Stimulated activated CD4-positive, alpha-beta T cell treated with anti-CD3 and anti-CD28 coated beads, Interleukin-1b, Interleukin-23, amount 100 ng/mL, for 24 hours (primary cell): ENCODE data around the gene HIVEP3.

Source experiments
- DNase-seq, 4 experiments: peaks; one replicate each; pipeline ENCODE4 v3.0.0-alpha.2; 2020; ENCODE audit warnings: low read depth in 4 of 4, low spot score in 1 of 4

HIVEP3 gene

GRCh38 chr1:41478118-41478748 lies 440.5 kb downstream of the HIVEP3 start:
- DNase-seq: no peak

- no peak for DNase-seq
Observed at GRCh38 chr1:41476807-41477361, 441.8 kb downstream of the HIVEP3 start.

- no peak for DNase-seq
Observed at GRCh38 chr1:41475859-41476567, 442.7 kb downstream of the HIVEP3 start.

- no peak for DNase-seq
Observed at GRCh38 chr1:41475346-41475745, 443.4 kb downstream of the HIVEP3 start.

GRCh38 chr1:41474490-41475271 lies 444.0 kb downstream of the HIVEP3 start:
- DNase-seq: no peak

- no peak for DNase-seq
Observed at GRCh38 chr1:41473738-41474362, 444.9 kb downstream of the HIVEP3 start.

DNA sequence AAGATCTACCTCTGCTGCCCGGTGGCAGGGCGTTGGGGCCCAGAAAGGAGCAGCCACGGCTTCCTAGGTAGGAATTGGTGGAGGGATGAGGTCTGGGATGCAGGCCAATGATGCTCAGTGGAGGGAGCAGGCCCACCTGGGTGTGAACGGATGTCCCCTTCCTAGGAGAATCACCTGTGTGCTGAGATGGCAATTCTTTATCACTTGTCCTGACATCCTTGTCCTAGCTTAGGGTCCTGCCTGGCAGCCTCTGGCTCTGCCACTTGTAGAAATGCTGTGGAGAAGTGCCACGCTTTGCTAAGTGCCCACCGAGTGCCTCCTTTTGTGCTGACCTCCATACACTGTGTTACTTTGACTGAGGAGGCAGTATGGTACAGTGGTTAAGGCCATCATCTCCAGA lies 447.1 kb downstream of the HIVEP3 start:
- no peak for DNase-seq

DNA sequence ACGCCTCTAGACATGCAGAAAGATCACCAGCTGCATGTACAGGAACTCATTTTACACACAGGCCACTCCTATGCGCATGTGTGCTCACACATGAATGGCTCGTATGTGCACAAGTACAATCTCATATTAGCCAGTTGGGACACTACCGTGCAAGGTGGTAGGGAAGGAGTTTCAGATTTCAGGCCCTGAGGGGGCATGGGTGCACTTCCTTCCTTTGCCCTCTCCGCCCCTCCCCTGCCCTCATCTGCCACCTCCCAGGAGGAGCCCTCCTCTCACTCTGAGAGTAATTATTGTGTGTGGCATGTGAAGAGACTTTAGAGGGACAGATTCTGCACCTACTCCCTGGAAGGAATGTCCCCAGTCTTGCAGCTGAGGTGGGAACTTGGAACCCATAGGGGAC lies 449.0 kb downstream of the HIVEP3 start:
- no peak for DNase-seq

DNA sequence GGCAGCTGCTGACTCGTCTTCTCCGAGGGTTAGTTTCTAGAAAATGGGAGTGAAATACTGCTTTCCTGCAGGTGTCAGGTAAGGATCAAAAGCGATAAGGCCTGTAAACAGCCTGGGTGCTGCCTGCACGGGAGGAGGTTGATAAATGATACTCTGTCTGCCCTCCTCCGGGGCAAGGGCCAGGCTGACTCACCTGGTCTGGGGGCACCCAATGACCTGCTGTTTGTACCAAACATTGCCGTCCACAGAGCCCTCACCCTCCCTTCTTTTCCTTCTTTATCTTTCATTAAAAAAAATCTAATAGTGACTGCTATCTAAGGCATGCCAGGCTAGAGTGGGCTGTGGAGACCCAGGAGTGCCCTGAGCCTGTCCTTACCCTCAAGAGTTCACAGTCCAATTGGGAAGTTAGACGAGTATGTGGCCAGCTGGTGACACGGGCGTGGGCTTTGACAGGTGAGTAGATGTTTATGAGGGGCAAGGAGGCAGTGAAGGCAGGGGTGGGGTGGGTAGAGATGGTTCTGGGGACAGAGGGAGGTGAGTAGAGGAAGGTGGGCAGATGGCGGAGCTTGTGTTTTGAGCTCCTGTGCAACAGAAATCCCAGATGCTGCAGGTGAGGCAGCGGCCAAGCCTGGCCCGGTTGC lies 450.5 kb downstream of the HIVEP3 start:
- DNase-seq: no peak

- DNase-seq: no peak
Observed at GRCh38 chr1:41467673-41468072, 451.0 kb downstream of the HIVEP3 start.

GRCh38 chr1:41466146-41466545 lies 452.6 kb downstream of the HIVEP3 start:
- no peak for DNase-seq

GRCh38 chr1:41465741-41466140 lies 453.0 kb downstream of the HIVEP3 start:
- no peak for DNase-seq

DNA sequence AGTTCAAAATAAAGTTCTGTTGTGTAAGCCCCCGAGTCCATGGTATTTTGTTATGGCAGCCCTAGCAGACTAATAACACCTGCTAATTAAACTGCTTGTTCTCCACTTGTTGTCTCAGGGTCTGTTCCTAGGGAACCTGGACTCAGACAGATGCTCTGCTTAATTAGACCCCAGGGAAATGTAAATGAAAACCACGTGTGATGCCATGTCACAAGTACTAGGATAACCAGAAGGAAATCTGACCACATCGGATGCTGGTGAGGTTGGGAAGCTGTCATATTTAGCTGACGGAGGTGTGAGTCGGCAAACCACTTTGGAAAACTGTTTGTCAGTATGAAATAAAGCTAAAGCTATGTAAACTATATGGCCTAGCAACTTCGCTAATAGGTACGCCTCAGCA lies 453.8 kb downstream of the HIVEP3 start:
- DNase-seq: no peak

GRCh38 chr1:41463516-41463915 lies 455.2 kb downstream of the HIVEP3 start:
- no peak for DNase-seq

- DNase-seq: no peak
Observed at GRCh38 chr1:41462680-41463004, 456.1 kb downstream of the HIVEP3 start.

- DNase-seq: no peak
Observed at GRCh38 chr1:41461790-41462679, 456.7 kb downstream of the HIVEP3 start.

- DNase-seq: no peak
Observed at GRCh38 chr1:41456847-41457540, 461.7 kb downstream of the HIVEP3 start.
